ENCODE measurements around the gene ZNF48. TPM values are rescaled to one million over a fixed set of nuclear protein-coding genes. Genes with fewer than 3 reads are reported as not detected.
A peak's percentile ranks its signal among the peaks of the same experiment; 100 is the strongest.

ZNF48 gene
- total RNA-seq, 6 experiments from 2014 or later = 5.3 to 7.9 (median 6.1) TPM

GRCh38 chr16:30359871-30360170 is 35.4 kb upstream of the ZNF48 start:
- no peaks in the 10 kb centered on the region for H3K9me3 Mint-ChIP-seq
- peaks cover 22% of the 10 kb centered on the region for H3K36me3 Mint-ChIP-seq (ENCODE audit: low read depth)
- no peak overlapping the region for H3K4me3 Mint-ChIP-seq
- no peak overlapping the region for H3K27ac Mint-ChIP-seq
- DNase-seq = no peak
- peaks cover 19% of the 10 kb centered on the region for H3K4me1 Mint-ChIP-seq (ENCODE audit: low read depth)
- peaks cover 3% of the 10 kb centered on the region for H3K27me3 Mint-ChIP-seq (ENCODE audit: insufficient read depth)
- TF ChIP-seq CTCF (IDR thresholded peaks at IDR 0.05) = no peak

- H3K4me1 Mint-ChIP-seq (ENCODE audit: low read depth) = peaks cover 18% of the 10 kb centered on the region
- peaks cover 22% of the 10 kb centered on the region for H3K36me3 Mint-ChIP-seq (ENCODE audit: low read depth)
- TF ChIP-seq CTCF (IDR thresholded peaks at IDR 0.05) = no peak
- DNase-seq = no peak
- no peak overlapping the region for H3K4me3 Mint-ChIP-seq
- H3K27me3 Mint-ChIP-seq (ENCODE audit: insufficient read depth) = peaks cover 3% of the 10 kb centered on the region; the same call in 1 of the 2 replicates
- no peaks in the 10 kb centered on the region for H3K9me3 Mint-ChIP-seq
- no peak overlapping the region for H3K27ac Mint-ChIP-seq
Measured at GRCh38 chr16:30361180-30361579, 34.0 kb upstream of the ZNF48 start.

- Mint-ChIP-seq H3K4me3 (no peak overlapping the region), H3K36me3 (ENCODE audit: low read depth) (peaks cover 31% of the 10 kb centered on the region), H3K9me3 (no peaks in the 10 kb centered on the region), H3K27ac (no peak overlapping the region), H3K4me1 (ENCODE audit: low read depth) (peaks cover 28% of the 10 kb centered on the region), H3K27me3 (ENCODE audit: insufficient read depth) (peaks cover 3% of the 10 kb centered on the region; the same call in 1 of the 2 replicates)
- DNase-seq = no peak
- TF ChIP-seq CTCF (IDR thresholded peaks at IDR 0.05) = no peak
Measured at GRCh38 chr16:30365200-30365599, 30.0 kb upstream of the ZNF48 start.

- H3K4me3 Mint-ChIP-seq = peak overlapping the region; percentile 89
- H3K36me3 Mint-ChIP-seq (ENCODE audit: low read depth) = peaks cover 31% of the 10 kb centered on the region
- H3K27me3 Mint-ChIP-seq (ENCODE audit: insufficient read depth) = peaks cover 9% of the 10 kb centered on the region; the same call in 1 of the 2 replicates
- peaks cover 34% of the 10 kb centered on the region for H3K4me1 Mint-ChIP-seq (ENCODE audit: low read depth)
- peak overlapping the region; percentile 70 for H3K27ac Mint-ChIP-seq
- no peak for TF ChIP-seq CTCF (IDR thresholded peaks at IDR 0.05)
- DNase-seq = no peak
- no peaks in the 10 kb centered on the region for H3K9me3 Mint-ChIP-seq
Measured at GRCh38 chr16:30366511-30366910, 28.7 kb upstream of the ZNF48 start.

GRCh38 chr16:30367349-30368009 is 27.7 kb upstream of the ZNF48 start:
- Mint-ChIP-seq H3K4me3 (peak overlapping the region; percentile 89), H3K9me3 (no peaks in the 10 kb centered on the region), H3K4me1 (ENCODE audit: low read depth) (peaks cover 39% of the 10 kb centered on the region), H3K36me3 (ENCODE audit: low read depth) (peaks cover 27% of the 10 kb centered on the region), H3K27me3 (ENCODE audit: insufficient read depth) (peaks cover 6% of the 10 kb centered on the region; the same call in 1 of the 2 replicates), H3K27ac (peak overlapping the region; percentile 70)
- no peak for TF ChIP-seq CTCF (IDR thresholded peaks at IDR 0.05)
- no peak for DNase-seq
